ENCODE data around the gene SIL1. TPM values are rescaled to one million over a fixed set of nuclear protein-coding genes. Genes with fewer than 3 reads are reported as not detected.
A peak's percentile ranks its signal among the peaks of the same experiment; 100 is the strongest.

Gene SIL1
- total and polyA plus RNA-seq, 2 of the 4 experiments (the other 2 are of a cell fraction): 56.1 to 66.0 TPM

DNA sequence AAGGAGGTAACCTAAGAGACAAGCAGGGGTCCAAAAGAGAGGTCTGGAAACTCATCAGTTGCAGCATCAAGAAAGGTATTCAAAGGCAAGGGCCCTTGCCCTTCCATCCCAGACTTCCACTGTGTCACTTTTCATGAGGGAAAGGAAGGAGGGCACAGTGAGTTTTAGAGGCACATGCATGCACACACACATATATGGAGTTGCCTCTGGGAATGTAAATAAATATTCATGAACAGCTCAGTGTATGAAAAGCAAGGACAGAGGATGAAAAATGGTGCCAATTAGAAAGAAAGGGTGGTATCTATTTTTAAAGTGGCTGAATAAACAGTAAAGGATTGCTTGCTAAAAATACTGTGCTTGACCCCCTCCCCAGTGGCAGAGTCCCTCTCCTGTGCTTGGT, 217.7 kb downstream of the SIL1 start:
- Histone ChIP-seq H3K9me1 (ENCODE audit: insufficient read depth, low read length) (peaks cover 23% of the 10 kb centered on the region), H2AFZ (replicated peaks; ENCODE audit: low read length, poor library complexity) (no peak overlapping the region), H4K20me1 (ENCODE audit: insufficient read depth, low read length) (no peaks in the 10 kb centered on the region), H2BK5ac (ENCODE audit: low read depth, low read length, poor library complexity, severe bottlenecking) (no peak overlapping the region), H3K18ac (ENCODE audit: low read depth, low read length) (no peak overlapping the region), H3K27ac (ENCODE audit: insufficient read depth, low read length) (no peak overlapping the region), H2BK20ac (ENCODE audit: low read depth, low read length) (0 out of 2 replicates have a peak overlapping the region, but pooled peaks have one; percentile 1), H2AK9ac (replicated peaks; ENCODE audit: low read depth, low read length, poor library complexity) (no peak overlapping the region), H3K79me1 (ENCODE audit: low read depth in 1 of 2, low read length in 2 of 2) (peaks cover 0 to 5% of the 10 kb centered on the region in 2 experiments; a peak in 1 of 4 replicates), H3K9ac (ENCODE audit: low read depth, low read length) (no peak overlapping the region), H3K4me2 (ENCODE audit: low read depth, low read length) (no peak overlapping the region), H3K9me3 (ENCODE audit: control insufficient read depth, insufficient read depth, low read length) (no peaks in the 10 kb centered on the region), H2BK15ac (ENCODE audit: low read depth, low read length) (no peak overlapping the region), H2AK5ac (ENCODE audit: low read depth, low read length) (no peak overlapping the region), H3K36me3 (ENCODE audit: control insufficient read depth, insufficient read depth, low read length) (no peaks in the 10 kb centered on the region), H3K23ac (ENCODE audit: low read depth, low read length) (no peak overlapping the region; the same call in 1 of the 2 replicates), H3K4me1 (ENCODE audit: control insufficient read depth, insufficient read depth, low read length) (peaks cover 7% of the 10 kb centered on the region), H3K4ac (ENCODE audit: low read depth, low read length) (peak overlapping the region; percentile 3; the same call in 1 of the 2 replicates), H4K8ac (ENCODE audit: low read depth in 2 of 2, low read length in 2 of 2) (no peak overlapping the region), H3K27me3 (ENCODE audit: control insufficient read depth, insufficient read depth, low read length) (no peaks in the 10 kb centered on the region), H2BK120ac (ENCODE audit: low read depth, low read length) (no peak overlapping the region), H3K4me3 (ENCODE audit: insufficient read depth, low read depth, low read length) (no peak overlapping the region), H4K5ac (ENCODE audit: low read depth, low read length) (no peak overlapping the region), H4K91ac (ENCODE audit: insufficient read depth, low read depth, low read length) (no peak overlapping the region), H3K14ac (replicated peaks; ENCODE audit: low read depth, low read length) (peak overlapping the region; percentile 66), H3K56ac (ENCODE audit: extremely low read depth, insufficient read depth, low read length) (no peak overlapping the region)
- ChIA-PET CTCF (interaction anchor here (0.9 kb wide), 1 partner anchor 59 kb away, joined by 3 read pairs; no protein-coding TSS in a partner anchor), POLR2A (ENCODE audit: unreplicated experiment) (no interaction called here)
- ATAC-seq (ENCODE audit: low read depth) (no peak), DNase-seq (no peak)
- BruUV-seq (replicated peaks): no TSS peak
- dilution Hi-C loops (cut with HindIII; ENCODE audit: low sequenced_read_pairs, unreplicated experiment): no loop called here
- intact Hi-C loops (cut with micrococcal nuclease): no loop called here
- TF ChIP-seq POLR2A (IDR thresholded peaks at IDR 0.05; ENCODE audit: low read depth, low read length) (no peak), MXI1 (IDR thresholded peaks at IDR 0.05; ENCODE audit: borderline replicate concordance, low read depth, low read length) (no peak), MAFK (IDR thresholded peaks at IDR 0.05; ENCODE audit: low read depth, low read length) (no peak), RAD21 (IDR thresholded peaks at IDR 0.05; ENCODE audit: low read length) (no peak), CEBPB (IDR thresholded peaks at IDR 0.05; ENCODE audit: low read depth, low read length) (no peak), BHLHE40 (IDR thresholded peaks at IDR 0.05; ENCODE audit: low read depth, low read length) (no peak), CHD1 (IDR thresholded peaks at IDR 0.05; ENCODE audit: low read depth, low read length) (no peak), RCOR1 (IDR thresholded peaks at IDR 0.05; ENCODE audit: insufficient replicate concordance, low read length) (no peak), FOS (IDR thresholded peaks at IDR 0.05; ENCODE audit: low read depth, low read length) (no peak), RFX5 (IDR thresholded peaks at IDR 0.05; ENCODE audit: low read depth, low read length) (no peak), SMC3 (IDR thresholded peaks at IDR 0.05; ENCODE audit: low read depth, low read length) (no peak), MAZ (IDR thresholded peaks at IDR 0.05; ENCODE audit: borderline replicate concordance, low read depth, low read length) (no peak), NFE2L2 (IDR thresholded peaks at IDR 0.05; ENCODE audit: low read depth, low read length) (no peak)
- TF ChIP-seq, protein P1, sequence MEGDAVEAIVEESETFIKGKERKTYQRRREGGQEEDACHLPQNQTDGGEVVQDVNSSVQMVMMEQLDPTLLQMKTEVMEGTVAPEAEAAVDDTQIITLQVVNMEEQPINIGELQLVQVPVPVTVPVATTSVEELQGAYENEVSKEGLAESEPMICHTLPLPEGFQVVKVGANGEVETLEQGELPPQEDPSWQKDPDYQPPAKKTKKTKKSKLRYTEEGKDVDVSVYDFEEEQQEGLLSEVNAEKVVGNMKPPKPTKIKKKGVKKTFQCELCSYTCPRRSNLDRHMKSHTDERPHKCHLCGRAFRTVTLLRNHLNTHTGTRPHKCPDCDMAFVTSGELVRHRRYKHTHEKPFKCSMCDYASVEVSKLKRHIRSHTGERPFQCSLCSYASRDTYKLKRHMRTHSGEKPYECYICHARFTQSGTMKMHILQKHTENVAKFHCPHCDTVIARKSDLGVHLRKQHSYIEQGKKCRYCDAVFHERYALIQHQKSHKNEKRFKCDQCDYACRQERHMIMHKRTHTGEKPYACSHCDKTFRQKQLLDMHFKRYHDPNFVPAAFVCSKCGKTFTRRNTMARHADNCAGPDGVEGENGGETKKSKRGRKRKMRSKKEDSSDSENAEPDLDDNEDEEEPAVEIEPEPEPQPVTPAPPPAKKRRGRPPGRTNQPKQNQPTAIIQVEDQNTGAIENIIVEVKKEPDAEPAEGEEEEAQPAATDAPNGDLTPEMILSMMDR (conservative IDR thresholded peaks at IDR 0.05; ENCODE audit: low read depth, low read length): no peak
- TF ChIP-seq, protein P2, sequence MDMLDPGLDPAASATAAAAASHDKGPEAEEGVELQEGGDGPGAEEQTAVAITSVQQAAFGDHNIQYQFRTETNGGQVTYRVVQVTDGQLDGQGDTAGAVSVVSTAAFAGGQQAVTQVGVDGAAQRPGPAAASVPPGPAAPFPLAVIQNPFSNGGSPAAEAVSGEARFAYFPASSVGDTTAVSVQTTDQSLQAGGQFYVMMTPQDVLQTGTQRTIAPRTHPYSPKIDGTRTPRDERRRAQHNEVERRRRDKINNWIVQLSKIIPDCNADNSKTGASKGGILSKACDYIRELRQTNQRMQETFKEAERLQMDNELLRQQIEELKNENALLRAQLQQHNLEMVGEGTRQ (IDR thresholded peaks at IDR 0.05; ENCODE audit: low read depth, low read length): no peak
- TF ChIP-seq, protein P3, sequence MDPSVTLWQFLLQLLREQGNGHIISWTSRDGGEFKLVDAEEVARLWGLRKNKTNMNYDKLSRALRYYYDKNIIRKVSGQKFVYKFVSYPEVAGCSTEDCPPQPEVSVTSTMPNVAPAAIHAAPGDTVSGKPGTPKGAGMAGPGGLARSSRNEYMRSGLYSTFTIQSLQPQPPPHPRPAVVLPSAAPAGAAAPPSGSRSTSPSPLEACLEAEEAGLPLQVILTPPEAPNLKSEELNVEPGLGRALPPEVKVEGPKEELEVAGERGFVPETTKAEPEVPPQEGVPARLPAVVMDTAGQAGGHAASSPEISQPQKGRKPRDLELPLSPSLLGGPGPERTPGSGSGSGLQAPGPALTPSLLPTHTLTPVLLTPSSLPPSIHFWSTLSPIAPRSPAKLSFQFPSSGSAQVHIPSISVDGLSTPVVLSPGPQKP (IDR thresholded peaks at IDR 0.05; ENCODE audit: borderline replicate concordance, low read depth, low read length): no peak
- in situ Hi-C loops (cut with MboI; ENCODE audit: low sequenced_read_pairs): no loop called here
